IMR-90 (cell line): ENCODE results near the gene PRAMEF27. TPM values are rescaled to one million over a fixed set of nuclear protein-coding genes. Genes with fewer than 3 reads are reported as not detected.
"Not testable (repeated sequence)": the region's sequence is repeated elsewhere in the genome, so short reads cannot be mapped to it uniquely, and the experiment has no call there.

Source experiments
- ATAC-seq: fragments of 200-7000 bp; cut with Tn5 transposase; 2 replicates; pipeline ENCODE4 v1.9.1; 2020; ENCODE audit warnings: low read depth, mild to moderate bottlenecking, moderate library complexity
- BruUV-seq: library from RNA; stranded (reverse); fragments of 400-500 nt; replicated peaks from 2 replicates; lab custom pipeline; 2021; lab: Mats Ljungman, UMichigan
- CTCF ChIA-PET: fragments of 300-600 bp; formaldehyde crosslinking; extraction: SDS; loops from one replicate; lab custom pipeline; 2021; ENCODE audit warnings: antibody characterized with exemption; lab: Yijun Ruan, JAX
- POLR2A ChIA-PET: fragments of 300-600 bp; sonication (Branson Sonifier 250); formaldehyde crosslinking; loops from one replicate; lab custom pipeline; 2022; ENCODE audit warnings: antibody characterized with exemption; ENCODE audit not compliant: unreplicated experiment; lab: Charles Lee
- DNase-seq: peaks from one replicate; pipeline ENCODE4 v3.0.0; 2013
- H2AFZ ChIP-seq: replicated peaks from 2 replicates; pipeline ENCODE3; 2013; ENCODE audit warnings: low read length, mild to moderate bottlenecking; ENCODE audit not compliant: poor library complexity
- H2AK5ac ChIP-seq: 2 replicates; pipeline ENCODE4 v1.6.1; 2013; ENCODE audit warnings: low read depth, low read length, inconsistent platforms
- H2AK9ac ChIP-seq: replicated peaks from 2 replicates; pipeline ENCODE3; 2013; ENCODE audit warnings: mild to moderate bottlenecking, low read depth, low read length, moderate library complexity; ENCODE audit not compliant: poor library complexity
- H2BK120ac ChIP-seq: 2 replicates; pipeline ENCODE4 v1.6.1; 2013; ENCODE audit warnings: low read depth, low read length, inconsistent platforms
- H2BK15ac ChIP-seq: 3 replicates; pipeline ENCODE4 v1.6.1; 2013; ENCODE audit warnings: low read depth, low read length, inconsistent platforms
- H2BK20ac ChIP-seq: 2 replicates; pipeline ENCODE4 v1.6.1; 2013; ENCODE audit warnings: low read depth, mild to moderate bottlenecking, inconsistent platforms, low read length, moderate library complexity
- H2BK5ac ChIP-seq: 2 replicates; pipeline ENCODE4 v1.6.1; 2013; ENCODE audit warnings: mild to moderate bottlenecking, low read depth, low read length, inconsistent platforms; ENCODE audit not compliant: poor library complexity, severe bottlenecking
- H3K14ac ChIP-seq: replicated peaks from 2 replicates; pipeline ENCODE4 v1.6.1; 2013; ENCODE audit warnings: low read depth, low read length, inconsistent platforms
- H3K18ac ChIP-seq: 2 replicates; pipeline ENCODE4 v1.6.1; 2013; ENCODE audit warnings: low read depth, low read length, control low read depth
- H3K23ac ChIP-seq: 2 replicates; pipeline ENCODE4 v1.6.1; 2013; ENCODE audit warnings: low read depth, low read length, inconsistent platforms
- H3K27ac ChIP-seq: 2 replicates; pipeline ENCODE4 v1.5.1; 2013; ENCODE audit warnings: mild to moderate bottlenecking, control low read depth, low read length; ENCODE audit not compliant: insufficient read depth
- H3K27me3 ChIP-seq: 2 replicates; pipeline ENCODE4 v1.6.1; 2013; ENCODE audit warnings: low read length; ENCODE audit not compliant: control insufficient read depth, insufficient read depth
- H3K36me3 ChIP-seq: 2 replicates; pipeline ENCODE4 v1.6.1; 2013; ENCODE audit warnings: low read length, mixed read lengths; ENCODE audit not compliant: control insufficient read depth, insufficient read depth
- H3K4ac ChIP-seq: 2 replicates; pipeline ENCODE4 v1.6.1; 2013; ENCODE audit warnings: low read depth, low read length, inconsistent platforms
- H3K4me1 ChIP-seq: 2 replicates; pipeline ENCODE4 v1.6.1; 2013; ENCODE audit warnings: low read length, mixed read lengths; ENCODE audit not compliant: control insufficient read depth, insufficient read depth
- H3K4me2 ChIP-seq: 2 replicates; pipeline ENCODE4 v1.6.1; 2013; ENCODE audit warnings: low read depth, mild to moderate bottlenecking, control low read depth, low read length, moderate library complexity
- H3K4me3 ChIP-seq: 2 replicates; pipeline ENCODE4 v1.5.1; 2013; ENCODE audit warnings: low read depth, mild to moderate bottlenecking, control low read depth, low read length, moderate library complexity; ENCODE audit not compliant: insufficient read depth
- H3K56ac ChIP-seq: 2 replicates; pipeline ENCODE4 v1.6.1; 2013; ENCODE audit warnings: low read length, inconsistent platforms; ENCODE audit not compliant: insufficient read depth; ENCODE audit errors: extremely low read depth
- H3K79me1 ChIP-seq, 2 experiments: 2 replicates each; pipeline ENCODE4 v1.6.1; 2013; ENCODE audit warnings: low read length in 2 of 2, inconsistent platforms in 1 of 2, low read depth in 1 of 2
- H3K9ac ChIP-seq: 2 replicates; pipeline ENCODE4 v1.6.1; 2013; ENCODE audit warnings: low read depth, low read length, control low read depth
- H3K9me1 ChIP-seq: 2 replicates; pipeline ENCODE4 v1.6.1; 2013; ENCODE audit warnings: low read length, inconsistent platforms; ENCODE audit not compliant: insufficient read depth
- H3K9me3 ChIP-seq: 2 replicates; pipeline ENCODE4 v1.6.1; 2013; ENCODE audit warnings: low read length; ENCODE audit not compliant: control insufficient read depth, insufficient read depth
- H4K20me1 ChIP-seq: 2 replicates; pipeline ENCODE4 v1.6.1; 2013; ENCODE audit warnings: low read length, inconsistent platforms; ENCODE audit not compliant: insufficient read depth
- H4K5ac ChIP-seq: 2 replicates; pipeline ENCODE4 v1.6.1; 2013; ENCODE audit warnings: mild to moderate bottlenecking, low read depth, low read length, control low read depth
- H4K8ac ChIP-seq, 2 experiments: 2 replicates each; pipeline ENCODE4 v1.6.1; 2013; ENCODE audit warnings: low read depth in 2 of 2, low read length in 2 of 2, control low read depth in 1 of 2, inconsistent platforms in 1 of 2
- H4K91ac ChIP-seq: 2 replicates; pipeline ENCODE4 v1.6.1; 2013; ENCODE audit warnings: low read depth, low read length, inconsistent platforms; ENCODE audit not compliant: insufficient read depth
- WGBS, 2 experiments: methylation state at CpG; one replicate each; pipeline versions ENCODE4 v1.1.5 to v1.1.7; 2013; ENCODE audit warnings: missing lambda C conversion rate in 2 of 2; ENCODE audit not compliant: insufficient read length in 1 of 2; ENCODE audit errors: extremely low coverage in 2 of 2; 5-methylcytosine and 5-hydroxymethylcytosine counted together
- dilution Hi-C: fragments of 300-500 bp; cut with HindIII; formaldehyde crosslinking; loops from one replicate; pipeline ENCODE4 v1.14.3; 2018; ENCODE audit warnings: low sequenced_read_pairs; ENCODE audit not compliant: unreplicated experiment
- in situ Hi-C: fragments of 300-500 bp; cut with MboI; formaldehyde crosslinking; loops from 3 replicates; pipeline ENCODE4 v1.14.3; 2019; ENCODE audit warnings: low sequenced_read_pairs, inconsistent platforms, mixed read lengths
- intact Hi-C: fragments of 100-400 bp; cut with micrococcal nuclease; formaldehyde crosslinking; loops from 2 replicates; pipeline ENCODE4 v1.10.0; 2022
- polyA plus RNA-seq, 3 experiments: library from polyadenylated mRNA; depleted of rRNA; stranded (reverse); fragments of >200 nt; gene quantifications; 2 replicates each; pipeline ENCODE4 v1.2.3, GENCODE V29; 2012; ENCODE audit warnings: low replicate concordance in 1 of 3
- total RNA-seq: library from RNA; depleted of rRNA; stranded (reverse); fragments of >200 nt; gene quantifications from 2 replicates; pipeline ENCODE4 v1.2.3, GENCODE V29; 2012

Gene PRAMEF27
- total and polyA plus RNA-seq, 2 of the 4 experiments (the other 2 are of a cell fraction), result not detected

- H3K4me3 ChIP-seq, BruUV-seq, H4K5ac ChIP-seq, H3K27ac ChIP-seq, H3K4me1 ChIP-seq, H2BK15ac ChIP-seq, H3K14ac ChIP-seq, H3K4me2 ChIP-seq, H4K20me1 ChIP-seq, H3K18ac ChIP-seq, H4K91ac ChIP-seq, H2BK5ac ChIP-seq, H2AK9ac ChIP-seq, H2AK5ac ChIP-seq, CTCF ChIA-PET, H3K9me3 ChIP-seq, DNase-seq, ATAC-seq, H3K9ac ChIP-seq, in situ Hi-C loops, H3K79me1 ChIP-seq, H3K56ac ChIP-seq, H3K4ac ChIP-seq, H3K23ac ChIP-seq, intact Hi-C loops, H3K9me1 ChIP-seq, H3K27me3 ChIP-seq, H3K36me3 ChIP-seq, dilution Hi-C loops, H2BK20ac ChIP-seq, H4K8ac ChIP-seq, H2AFZ ChIP-seq, POLR2A ChIA-PET, H2BK120ac ChIP-seq: not testable (repeated sequence)
- no CpG with 5 or more reads among the region's 3 CpGs for WGBS, 2 experiments
Observed at GRCh38 chr1:13009348-13009747, 47.0 kb downstream of the PRAMEF27 start.

- H3K9ac ChIP-seq, DNase-seq, H3K79me1 ChIP-seq, intact Hi-C loops, H3K9me1 ChIP-seq, H2AFZ ChIP-seq, H2BK15ac ChIP-seq, POLR2A ChIA-PET, H3K9me3 ChIP-seq, H3K56ac ChIP-seq, in situ Hi-C loops, BruUV-seq, H3K27me3 ChIP-seq, H3K18ac ChIP-seq, H3K4ac ChIP-seq, H4K20me1 ChIP-seq, H3K23ac ChIP-seq, H3K4me3 ChIP-seq, H4K8ac ChIP-seq, CTCF ChIA-PET, H4K91ac ChIP-seq, H4K5ac ChIP-seq, H3K4me1 ChIP-seq, ATAC-seq, H2AK9ac ChIP-seq, H2BK120ac ChIP-seq, dilution Hi-C loops, H3K27ac ChIP-seq, H3K4me2 ChIP-seq, H3K14ac ChIP-seq, H2AK5ac ChIP-seq, H3K36me3 ChIP-seq, H2BK5ac ChIP-seq, H2BK20ac ChIP-seq: not testable (repeated sequence)
- WGBS, 2 experiments, result no CpG with 5 or more reads among the region's 4 CpGs
Observed at GRCh38 chr1:13005732-13006131, 50.6 kb downstream of the PRAMEF27 start.
